ENCODE measurements around the gene SEC14L3. TPM values are rescaled to one million over a fixed set of nuclear protein-coding genes. Genes with fewer than 3 reads are reported as not detected.
"Not testable (repeated sequence)": the region's sequence is repeated elsewhere in the genome, so short reads cannot be mapped to it uniquely, and the experiment has no call there.

SEC14L3 gene
- total RNA-seq, 1 donor from 2014 or later: 1.8 TPM

GRCh38 chr22:30469165-30469564 lies 2.7 kb downstream of the SEC14L3 start:
- Histone ChIP-seq H3K9me3 (no peaks in the 10 kb centered on the region), H3K4me1 (no peaks in the 10 kb centered on the region), H3K36me3 (no peaks in the 10 kb centered on the region), H3K27ac (no peak overlapping the region), H3K4me3 (no peak overlapping the region), H3K27me3 (ENCODE audit: low read depth) (peaks cover 10% of the 10 kb centered on the region)
- no peak for DNase-seq
- intact Hi-C loops (cut with DNase I): no loop called here
- TF ChIP-seq CTCF (IDR thresholded peaks at IDR 0.05): no peak
- ATAC-seq: no peak

GRCh38 chr22:30460555-30460954 lies 11.3 kb downstream of the SEC14L3 start:
- H3K27ac ChIP-seq; DNase-seq; H3K4me3 ChIP-seq; intact Hi-C loops (cut with DNase I); H3K36me3 ChIP-seq; ATAC-seq; H3K27me3 ChIP-seq (ENCODE audit: low read depth); H3K9me3 ChIP-seq; H3K4me1 ChIP-seq: not testable (repeated sequence)

DNA sequence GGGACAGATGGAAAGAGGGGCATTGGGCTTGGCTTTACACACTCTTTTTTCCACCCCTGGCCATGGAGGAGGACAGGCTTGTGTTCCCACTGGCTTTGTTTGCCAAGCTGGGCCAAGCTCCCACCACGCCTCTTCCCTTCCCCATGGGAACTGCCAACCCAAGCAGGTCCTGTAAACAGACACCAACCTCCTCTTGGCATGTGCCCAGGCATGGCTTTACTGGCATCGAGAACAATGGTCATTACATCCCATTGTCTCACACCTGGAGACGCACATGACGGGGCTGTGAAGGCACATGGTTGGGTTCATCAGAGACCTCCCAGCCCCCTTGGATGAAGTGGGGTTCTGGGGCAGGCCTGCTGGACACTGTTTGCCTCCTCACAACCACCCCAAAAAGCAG lies 11.7 kb downstream of the SEC14L3 start:
- ATAC-seq (no peak), DNase-seq (no peak)
- no peak for TF ChIP-seq CTCF (IDR thresholded peaks at IDR 0.05)
- no peaks in the 10 kb centered on the region for H3K9me3 ChIP-seq
- H3K36me3 ChIP-seq: no peaks in the 10 kb centered on the region
- no peak overlapping the region for H3K27ac ChIP-seq
- no peaks in the 10 kb centered on the region for H3K4me1 ChIP-seq
- H3K4me3 ChIP-seq: no peak overlapping the region
- intact Hi-C loops (cut with DNase I): no loop called here
- peaks cover 3% of the 10 kb centered on the region for H3K27me3 ChIP-seq (ENCODE audit: low read depth)

DNA sequence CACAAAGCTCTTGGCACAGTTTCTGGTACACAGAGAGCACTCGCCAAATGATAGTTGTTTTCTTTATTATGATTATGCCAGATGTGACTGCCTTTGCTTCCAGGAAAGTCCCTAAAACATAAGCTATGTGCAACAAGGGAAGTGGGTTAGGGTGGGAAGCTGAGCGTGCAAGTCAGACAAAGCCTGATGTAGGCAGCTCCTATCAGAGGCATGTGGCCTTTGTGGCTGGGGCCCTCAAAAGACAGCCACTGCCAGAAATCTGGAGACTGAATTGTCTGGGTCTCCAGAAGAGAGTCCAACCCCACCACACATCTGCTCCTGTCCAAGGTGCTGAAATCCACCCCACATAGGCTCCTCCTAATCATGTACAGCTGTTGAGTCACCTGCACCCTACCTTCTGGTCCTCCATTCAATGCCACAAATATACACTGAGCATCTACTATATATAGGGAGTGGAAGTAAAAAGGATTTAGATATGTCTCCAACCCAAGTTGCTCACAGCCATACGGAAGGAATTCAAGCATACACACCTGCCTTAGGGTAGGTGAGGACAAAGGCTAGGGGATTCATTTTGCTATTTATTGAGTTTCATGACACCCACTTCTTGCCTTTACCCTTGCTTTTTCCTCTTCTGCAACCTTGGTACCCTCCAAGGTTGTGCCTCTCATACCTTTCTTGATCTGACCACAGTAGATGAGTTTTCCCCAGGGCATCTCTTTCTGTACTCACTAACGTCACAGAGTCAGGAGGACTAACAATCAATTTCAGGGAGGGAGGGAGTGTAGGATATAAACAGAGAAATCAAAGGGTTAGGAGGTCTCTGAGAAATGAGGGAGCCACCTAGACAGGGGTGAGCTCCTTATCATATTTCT lies 12.4 kb downstream of the SEC14L3 start:
- TF ChIP-seq CTCF (IDR thresholded peaks at IDR 0.05): no peak
- intact Hi-C loops (cut with DNase I): no loop called here
- H3K27ac ChIP-seq: no peak overlapping the region

DNA sequence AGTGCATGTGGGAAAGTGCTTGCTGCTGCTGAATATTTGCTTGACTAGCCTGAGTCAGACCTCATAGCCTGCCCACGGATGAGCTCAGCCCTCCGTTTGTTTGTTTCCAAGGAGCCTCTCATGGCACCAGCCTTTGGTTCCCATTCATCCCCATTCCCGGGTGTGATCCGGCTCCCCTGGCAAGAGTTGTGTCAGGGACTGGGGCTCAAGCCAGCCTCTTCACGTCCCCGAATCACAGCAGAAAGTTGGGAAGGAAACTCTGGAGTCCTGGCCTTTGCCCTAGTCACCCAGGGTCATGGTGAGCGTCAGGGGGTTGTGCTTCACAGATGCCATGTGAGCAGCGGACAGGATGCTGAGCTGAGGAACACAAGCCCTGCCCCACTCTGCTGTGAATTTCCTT lies 13.8 kb downstream of the SEC14L3 start:
- Histone ChIP-seq H3K27me3 (ENCODE audit: low read depth) (peaks cover 3% of the 10 kb centered on the region), H3K4me1 (no peaks in the 10 kb centered on the region), H3K4me3 (no peak overlapping the region), H3K9me3 (no peaks in the 10 kb centered on the region), H3K36me3 (no peaks in the 10 kb centered on the region), H3K27ac (no peak overlapping the region)
- ATAC-seq (no peak), DNase-seq (no peak)
- intact Hi-C loops (cut with DNase I): no loop called here
- TF ChIP-seq CTCF (IDR thresholded peaks at IDR 0.05): no peak

More for the DNA sequence above, 12.4 kb downstream of the SEC14L3 start:
- ATAC-seq (no peak), DNase-seq (no peak)
- Histone ChIP-seq H3K4me1 (no peaks in the 10 kb centered on the region), H3K27me3 (ENCODE audit: low read depth) (peaks cover 3% of the 10 kb centered on the region), H3K9me3 (no peaks in the 10 kb centered on the region), H3K4me3 (no peak overlapping the region), H3K36me3 (no peaks in the 10 kb centered on the region)

- no peak for ATAC-seq
- no peak for TF ChIP-seq CTCF (IDR thresholded peaks at IDR 0.05)
- DNase-seq: no peak
- H3K27ac ChIP-seq: no peak overlapping the region
- no peak overlapping the region for H3K4me3 ChIP-seq
- no peaks in the 10 kb centered on the region for H3K9me3 ChIP-seq
- H3K36me3 ChIP-seq: no peaks in the 10 kb centered on the region
- peaks cover 3% of the 10 kb centered on the region for H3K27me3 ChIP-seq (ENCODE audit: low read depth)
- H3K4me1 ChIP-seq: no peaks in the 10 kb centered on the region
- intact Hi-C loops (cut with DNase I): no loop called here
Measured at GRCh38 chr22:30455075-30455840, 16.6 kb downstream of the SEC14L3 start.
